AG09319 (cell line): Measurements from ENCODE around the gene GINS1.

ENCODE experiments used
- DNase-seq: peaks from one replicate; pipeline ENCODE4 v3.0.0-alpha.2; 2010; ENCODE audit warnings: low read depth; ENCODE audit errors: extremely low read depth
- TF ChIP-seq, protein P1 (sequence below): IDR thresholded peaks from 2 replicates; pipeline ENCODE4 v1.5.1; 2011; ENCODE audit warnings: low read depth, mild to moderate bottlenecking, inconsistent platforms, low read length, moderate library complexity

Gene GINS1

DNA sequence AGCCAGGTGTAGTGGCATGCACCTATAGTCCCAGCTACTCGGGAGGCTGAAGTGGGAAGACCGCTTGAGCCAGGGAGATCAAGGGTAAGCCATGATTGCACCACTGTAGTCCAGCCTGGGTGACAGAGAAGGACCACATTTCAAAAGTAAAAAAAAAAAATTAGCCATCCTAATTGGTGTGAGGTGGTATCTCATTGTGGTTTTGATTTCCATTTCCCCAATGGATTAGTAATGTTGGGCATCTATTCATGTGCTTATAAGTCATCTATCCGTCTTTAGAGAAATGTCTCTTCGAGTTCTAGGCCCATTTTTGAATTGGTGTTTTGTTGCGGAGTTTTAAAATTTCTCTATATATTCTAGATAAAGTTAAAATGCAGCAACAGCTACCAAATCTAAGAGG lies 38.5 kb upstream of the GINS1 start:
- DNase-seq = no peak
- TF ChIP-seq, protein P1, sequence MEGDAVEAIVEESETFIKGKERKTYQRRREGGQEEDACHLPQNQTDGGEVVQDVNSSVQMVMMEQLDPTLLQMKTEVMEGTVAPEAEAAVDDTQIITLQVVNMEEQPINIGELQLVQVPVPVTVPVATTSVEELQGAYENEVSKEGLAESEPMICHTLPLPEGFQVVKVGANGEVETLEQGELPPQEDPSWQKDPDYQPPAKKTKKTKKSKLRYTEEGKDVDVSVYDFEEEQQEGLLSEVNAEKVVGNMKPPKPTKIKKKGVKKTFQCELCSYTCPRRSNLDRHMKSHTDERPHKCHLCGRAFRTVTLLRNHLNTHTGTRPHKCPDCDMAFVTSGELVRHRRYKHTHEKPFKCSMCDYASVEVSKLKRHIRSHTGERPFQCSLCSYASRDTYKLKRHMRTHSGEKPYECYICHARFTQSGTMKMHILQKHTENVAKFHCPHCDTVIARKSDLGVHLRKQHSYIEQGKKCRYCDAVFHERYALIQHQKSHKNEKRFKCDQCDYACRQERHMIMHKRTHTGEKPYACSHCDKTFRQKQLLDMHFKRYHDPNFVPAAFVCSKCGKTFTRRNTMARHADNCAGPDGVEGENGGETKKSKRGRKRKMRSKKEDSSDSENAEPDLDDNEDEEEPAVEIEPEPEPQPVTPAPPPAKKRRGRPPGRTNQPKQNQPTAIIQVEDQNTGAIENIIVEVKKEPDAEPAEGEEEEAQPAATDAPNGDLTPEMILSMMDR = no peak

DNA sequence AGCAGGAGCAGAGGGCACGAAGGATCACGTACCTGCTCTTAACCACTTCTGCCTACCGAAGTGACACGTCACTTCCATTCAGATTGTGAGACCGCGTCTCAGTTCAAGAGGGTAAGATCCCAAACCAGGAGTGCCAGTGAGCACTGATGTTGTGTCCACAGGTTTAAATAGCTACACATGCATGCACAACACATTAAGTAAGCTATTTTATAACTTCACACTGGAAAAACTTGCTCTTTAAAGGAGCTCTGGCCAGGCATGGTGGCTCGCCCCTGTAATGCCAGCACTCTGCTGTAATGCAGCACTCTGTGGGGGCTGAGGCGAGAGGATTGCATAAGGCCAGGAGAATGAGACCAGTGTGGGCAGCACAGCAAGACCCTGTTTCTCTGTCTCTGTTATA lies 37.9 kb upstream of the GINS1 start:
- TF ChIP-seq, protein P1 = no peak
- no peak for DNase-seq

DNA sequence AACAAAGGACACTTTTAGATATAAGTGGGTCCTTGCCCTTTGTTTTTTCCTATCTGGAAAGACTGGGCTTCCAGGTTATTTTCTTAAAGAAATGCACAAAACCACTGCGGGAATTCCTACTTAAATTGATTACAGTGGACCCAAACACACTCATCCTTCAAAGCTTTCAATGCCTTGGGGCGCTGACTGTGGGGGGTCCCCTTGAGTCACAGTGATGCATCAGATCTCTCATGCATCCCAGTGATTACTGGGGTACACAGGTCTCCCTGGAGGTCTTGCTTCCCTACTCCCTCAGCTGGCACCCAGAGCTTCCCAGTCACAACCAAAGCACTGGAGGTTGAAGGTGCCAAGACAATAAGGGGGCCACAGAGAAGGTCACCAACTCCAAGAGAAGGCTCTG lies 37.5 kb upstream of the GINS1 start:
- no peak for DNase-seq
- TF ChIP-seq, protein P1 = no peak

DNA sequence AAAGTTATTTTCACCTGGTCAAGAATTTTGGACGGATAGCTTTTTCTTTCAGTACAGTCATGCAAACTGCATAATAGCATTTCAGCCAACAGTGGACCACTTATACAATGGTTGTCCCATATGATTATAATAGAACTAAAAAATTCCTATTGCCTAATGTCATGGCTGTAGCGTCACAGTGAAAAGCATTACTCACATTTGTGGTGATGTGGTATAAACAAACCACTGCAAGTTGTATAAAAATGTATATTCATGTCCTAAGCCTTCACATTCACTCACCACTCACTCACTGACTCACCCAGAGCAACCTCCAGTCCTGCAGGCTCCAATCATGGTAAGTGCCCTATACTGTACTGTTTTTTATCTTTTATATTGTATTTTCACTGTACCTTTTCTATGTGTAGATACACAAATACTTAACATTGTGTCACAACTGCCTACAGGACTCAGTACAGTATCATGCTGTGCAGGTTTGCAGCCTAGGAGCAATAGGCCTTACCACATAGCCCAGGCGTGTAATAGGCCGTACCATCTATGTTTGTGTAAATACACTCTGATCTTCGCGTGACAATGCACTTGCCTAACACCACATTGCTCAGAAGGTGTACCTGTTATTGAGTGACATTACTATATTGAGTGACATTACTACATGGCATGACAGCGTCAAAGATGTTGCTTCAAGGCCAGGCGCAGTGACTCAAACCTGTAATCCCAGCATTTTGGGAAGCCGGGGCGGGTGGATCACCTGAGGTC lies 34.7 kb upstream of the GINS1 start:
- TF ChIP-seq, protein P1 = no peak
- peak; percentile 44 for DNase-seq

DNA sequence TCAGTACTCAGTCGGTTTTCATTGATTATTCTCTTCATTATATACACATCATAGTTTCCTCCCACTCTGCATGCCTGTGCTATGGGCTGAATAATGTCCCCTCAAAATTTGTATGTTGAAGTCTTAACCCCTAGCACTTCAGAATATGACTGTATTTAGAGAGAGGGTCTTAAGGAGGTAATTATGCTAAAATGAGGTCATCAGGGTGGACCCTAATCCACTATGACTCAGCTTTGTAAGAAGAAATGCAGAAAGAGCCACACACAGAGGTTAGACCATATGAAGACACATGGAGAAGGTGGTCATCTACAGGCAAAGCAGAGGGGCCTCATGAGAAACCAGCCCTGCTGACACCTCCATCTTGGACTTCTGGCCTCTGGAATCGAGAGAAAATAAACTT lies 32.6 kb upstream of the GINS1 start:
- TF ChIP-seq, protein P1 = no peak
- DNase-seq = no peak

DNA sequence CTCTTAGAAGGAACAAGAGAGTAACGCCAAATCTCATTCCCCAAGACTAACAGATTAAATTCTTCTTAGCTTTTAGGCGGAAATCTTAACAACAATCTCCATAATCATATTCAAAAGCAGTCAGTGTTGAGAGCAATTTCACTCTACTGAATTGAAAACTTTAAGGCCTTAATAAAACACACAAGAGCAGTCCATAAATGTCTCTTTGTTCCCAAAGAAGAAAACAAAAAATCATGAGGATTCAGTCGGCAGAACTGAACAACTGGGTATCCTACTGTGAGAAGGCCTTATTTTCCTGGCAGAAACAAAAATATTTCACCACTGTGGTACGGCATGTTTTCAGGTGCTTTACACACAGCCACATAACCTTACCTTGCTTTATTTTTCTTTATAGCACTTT lies 31.2 kb upstream of the GINS1 start:
- DNase-seq = no peak
- TF ChIP-seq, protein P1 = no peak

DNA sequence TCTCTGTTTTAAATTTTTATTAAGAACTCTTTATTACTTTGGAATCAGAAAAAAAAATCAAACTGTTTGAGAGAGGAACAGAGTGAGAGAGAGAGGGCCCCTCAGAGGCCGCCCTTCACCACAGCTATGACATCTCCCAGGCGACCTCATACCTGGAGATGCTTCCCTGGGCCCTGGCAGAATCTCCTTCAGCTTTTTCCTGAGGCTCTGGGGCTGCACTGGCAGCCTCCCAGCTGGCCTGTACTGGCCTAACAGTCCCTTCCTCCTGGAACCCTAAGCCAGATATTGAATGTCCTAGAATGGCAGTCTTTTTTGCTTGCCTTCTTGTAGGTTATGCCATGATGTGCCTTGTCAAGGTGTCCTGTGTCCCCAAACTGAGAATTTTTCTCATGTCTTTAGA lies 30.6 kb upstream of the GINS1 start:
- no peak for DNase-seq
- TF ChIP-seq, protein P1 = no peak
